GM21423 (cell line): ENCODE measurements around the gene MPND.
A peak's percentile ranks its signal among the peaks of the same experiment; 100 is the strongest.

ENCODE experiments used
- ATAC-seq: cut with Tn5 transposase; IDR thresholded peaks from one replicate; pipeline ENCODE4 v1.9.1; 2021; ENCODE audit warnings: mild to moderate bottlenecking, moderate library complexity; ENCODE audit not compliant: unreplicated experiment

The MPND gene, protein sequence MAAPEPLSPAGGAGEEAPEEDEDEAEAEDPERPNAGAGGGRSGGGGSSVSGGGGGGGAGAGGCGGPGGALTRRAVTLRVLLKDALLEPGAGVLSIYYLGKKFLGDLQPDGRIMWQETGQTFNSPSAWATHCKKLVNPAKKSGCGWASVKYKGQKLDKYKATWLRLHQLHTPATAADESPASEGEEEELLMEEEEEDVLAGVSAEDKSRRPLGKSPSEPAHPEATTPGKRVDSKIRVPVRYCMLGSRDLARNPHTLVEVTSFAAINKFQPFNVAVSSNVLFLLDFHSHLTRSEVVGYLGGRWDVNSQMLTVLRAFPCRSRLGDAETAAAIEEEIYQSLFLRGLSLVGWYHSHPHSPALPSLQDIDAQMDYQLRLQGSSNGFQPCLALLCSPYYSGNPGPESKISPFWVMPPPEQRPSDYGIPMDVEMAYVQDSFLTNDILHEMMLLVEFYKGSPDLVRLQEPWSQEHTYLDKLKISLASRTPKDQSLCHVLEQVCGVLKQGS

DNA sequence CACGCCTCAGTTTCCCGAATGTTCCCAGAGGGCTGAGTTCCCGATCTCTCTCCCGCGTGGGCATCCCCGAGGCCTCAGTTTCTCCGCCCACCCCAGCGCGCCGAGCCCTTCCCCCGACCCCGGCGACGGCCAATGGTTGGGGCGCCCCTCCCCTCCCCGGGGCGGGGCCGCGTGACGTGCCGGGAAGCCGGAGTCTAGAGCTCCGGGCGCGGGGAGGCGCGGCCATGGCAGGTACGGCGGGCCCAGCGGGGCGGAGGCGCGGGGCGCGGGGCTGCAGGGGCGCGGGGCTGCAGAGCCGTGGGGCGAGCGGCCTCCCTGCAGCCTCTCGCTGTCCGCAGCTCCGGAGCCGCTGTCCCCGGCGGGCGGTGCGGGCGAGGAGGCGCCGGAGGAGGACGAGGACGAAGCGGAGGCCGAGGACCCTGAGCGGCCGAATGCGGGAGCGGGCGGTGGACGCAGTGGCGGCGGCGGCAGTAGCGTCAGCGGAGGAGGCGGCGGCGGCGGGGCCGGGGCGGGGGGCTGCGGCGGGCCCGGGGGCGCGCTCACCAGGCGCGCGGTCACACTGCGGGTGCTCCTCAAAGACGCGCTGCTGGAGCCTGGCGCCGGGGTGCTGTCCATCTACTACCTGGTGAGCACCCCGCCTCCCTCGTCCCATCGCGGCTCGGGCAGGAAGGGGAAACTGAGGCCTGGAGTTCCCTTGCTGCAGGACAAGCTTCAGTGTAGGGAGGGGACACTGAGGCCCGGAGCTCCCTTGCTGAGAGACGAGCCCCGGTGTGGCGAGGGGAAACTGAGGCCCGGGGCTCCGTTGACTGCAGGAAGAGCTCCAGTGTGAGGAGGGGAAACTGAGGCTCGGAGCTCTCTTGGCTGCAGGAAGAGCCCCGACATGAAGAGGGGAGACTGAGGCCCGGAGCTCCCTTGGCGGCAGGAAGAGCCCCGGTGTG, at the start of gene MPND:
TSS of gene MPND (plus strand) at position 193 of the 938 bp plus-strand sequence. CDS start at position 225, 32 bp downstream.
- peak; percentile 52 for ATAC-seq

DNA sequence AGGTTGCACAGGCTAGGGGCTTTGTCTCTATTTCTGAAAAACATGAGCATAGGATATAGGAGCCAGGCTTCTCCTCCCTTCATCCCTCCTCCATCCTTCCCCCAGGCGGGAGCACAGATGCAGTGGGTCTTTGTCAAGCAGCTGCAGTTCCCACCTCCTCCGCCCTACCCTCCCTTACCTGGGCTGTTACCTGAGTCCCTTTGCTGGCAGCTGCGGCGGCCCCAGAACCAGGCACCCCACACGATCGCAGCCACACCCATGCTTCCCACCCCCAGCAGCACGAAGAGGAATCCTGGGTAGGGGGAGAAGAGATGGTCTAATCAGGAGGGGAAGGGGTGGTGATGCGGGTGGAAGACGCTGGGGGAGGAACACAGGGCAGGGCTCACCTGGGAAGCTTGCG, 49.0 kb upstream of the MPND start:
- no peak for ATAC-seq

DNA sequence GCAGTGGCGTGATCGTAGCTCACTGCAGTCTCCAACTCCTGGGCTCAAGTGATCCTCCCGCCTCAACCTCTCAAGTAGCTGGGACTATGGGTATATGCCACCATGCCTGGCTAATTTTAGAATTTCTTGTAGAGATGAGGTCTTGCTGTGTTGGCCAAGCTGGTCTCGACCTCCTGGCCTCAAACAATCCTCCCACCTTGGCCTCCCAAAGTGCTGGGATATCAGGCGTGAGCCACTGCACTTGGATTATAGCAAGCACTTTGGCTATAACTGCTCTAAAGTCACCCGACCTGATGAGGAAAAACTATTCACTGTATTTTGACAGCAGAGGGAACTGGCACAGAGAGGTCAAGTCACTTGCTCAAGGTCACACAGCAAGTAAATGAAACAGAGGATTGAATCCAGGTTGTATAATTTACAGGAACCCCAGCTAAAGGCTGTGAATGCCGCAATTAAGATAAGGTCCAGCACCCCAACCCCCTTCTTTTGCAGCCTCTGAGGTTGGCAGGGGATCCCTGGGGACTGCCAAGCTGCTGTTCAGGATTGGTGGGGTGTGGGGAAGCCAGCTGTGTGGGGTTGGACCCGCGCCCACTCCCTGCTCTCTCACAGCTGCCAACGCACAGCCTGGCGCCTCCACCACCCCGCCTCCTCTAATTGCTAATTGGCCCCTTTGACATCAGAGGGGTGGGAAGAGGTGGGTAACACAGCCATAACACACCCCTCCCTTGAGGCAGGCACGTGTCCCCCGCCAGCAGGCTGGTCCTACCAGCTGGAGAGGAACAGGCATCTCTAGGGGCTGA, 47.2 kb upstream of the MPND start:
- no peak for ATAC-seq

DNA sequence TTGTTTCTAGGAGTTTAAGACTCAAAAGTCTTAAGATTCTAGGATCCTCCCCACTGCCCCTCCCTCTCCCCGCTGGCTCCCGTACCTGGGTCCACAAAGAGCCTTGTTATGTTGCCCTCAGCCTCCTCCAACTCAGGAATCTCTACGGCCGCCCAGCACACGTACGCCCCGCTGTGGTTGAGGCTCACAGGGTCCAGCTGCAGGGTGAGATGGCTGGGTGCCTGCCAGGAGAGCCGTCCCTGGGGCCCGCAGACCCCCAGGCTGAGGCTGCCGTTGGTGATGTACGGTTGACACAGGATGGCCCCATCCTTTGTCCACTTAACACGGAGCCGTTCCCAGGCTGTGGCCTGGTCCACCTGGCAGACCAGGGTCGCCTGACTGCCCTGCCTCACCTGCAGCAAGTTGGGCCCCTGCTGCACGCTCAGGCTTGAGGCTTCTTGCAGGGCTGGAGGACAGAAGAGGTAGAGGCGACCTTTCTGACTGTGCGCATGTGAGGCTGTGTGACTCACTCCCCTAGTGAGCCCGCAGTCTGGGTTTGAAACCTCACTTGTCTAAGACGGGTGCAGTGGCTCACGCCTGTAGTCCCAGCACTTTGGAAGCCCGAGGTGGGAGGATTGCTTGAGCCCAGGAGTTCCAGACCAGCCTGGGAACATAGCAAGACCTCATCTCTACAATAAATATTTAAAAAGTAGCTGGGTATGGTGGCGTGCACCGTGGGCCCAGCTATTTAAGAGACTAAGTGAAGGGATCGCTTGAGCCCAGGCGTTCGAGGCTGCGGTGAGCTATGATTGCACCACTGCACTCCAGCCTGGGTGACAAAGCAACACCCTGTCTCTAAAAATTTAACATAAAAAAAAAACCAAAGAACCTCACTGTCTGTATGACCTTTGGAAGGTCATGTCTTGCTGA, 45.2 kb upstream of the MPND start:
- ATAC-seq: no peak

DNA sequence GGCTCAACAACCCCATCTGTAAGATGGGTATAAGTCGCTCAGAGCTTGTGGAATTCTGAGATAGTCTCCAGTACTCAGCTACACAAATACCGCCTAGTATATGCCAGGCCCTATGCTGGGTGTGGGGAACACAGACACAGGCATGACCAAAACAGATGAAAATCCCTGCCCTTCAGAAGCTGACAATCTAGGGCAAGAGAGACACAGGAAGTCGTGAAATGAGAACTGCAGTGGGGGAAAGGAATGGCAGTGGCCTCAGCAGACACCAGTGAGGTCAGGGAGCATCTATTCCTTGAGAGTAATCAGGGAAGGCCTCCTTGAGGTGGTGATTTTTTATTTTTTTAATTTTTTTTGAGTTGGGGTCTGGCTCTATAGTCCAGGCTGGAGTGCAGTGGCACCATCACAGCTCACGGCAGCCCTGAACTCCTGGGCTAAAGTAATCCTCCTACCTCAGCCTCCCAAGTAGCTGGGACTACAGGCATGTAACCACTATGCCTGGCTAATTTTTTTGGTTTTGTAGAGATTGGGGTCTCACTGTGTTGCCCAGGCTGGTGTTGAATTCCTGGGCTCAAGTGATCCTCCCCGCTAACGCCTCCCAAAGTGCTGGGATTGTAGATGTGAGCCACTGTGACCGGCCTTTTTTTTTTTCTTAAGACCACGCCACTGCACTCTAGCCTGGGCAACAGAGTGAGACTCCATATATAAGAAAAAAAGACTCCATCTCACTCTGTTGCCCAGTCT, 44.4 kb upstream of the MPND start:
- no peak for ATAC-seq

DNA sequence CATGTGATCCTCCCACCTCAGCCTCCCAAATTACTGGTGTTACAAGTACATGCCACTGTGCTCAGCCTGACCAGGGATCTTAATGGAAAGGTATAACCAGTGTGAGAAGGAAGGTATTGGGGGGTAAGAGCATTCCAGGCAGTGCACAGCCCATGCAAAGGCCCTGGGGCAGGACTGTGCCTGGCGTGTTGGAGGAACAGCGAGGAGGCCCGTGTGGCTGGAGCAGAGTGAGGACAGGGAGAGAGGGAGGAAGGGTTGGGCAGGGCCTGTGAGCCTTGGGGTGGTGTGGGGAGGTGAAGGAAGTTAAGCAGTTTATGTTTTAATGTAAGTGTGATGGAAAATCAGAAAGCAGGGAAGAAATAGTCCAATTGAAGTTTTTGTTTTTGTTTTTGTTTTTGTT, 42.8 kb upstream of the MPND start:
- ATAC-seq: no peak

DNA sequence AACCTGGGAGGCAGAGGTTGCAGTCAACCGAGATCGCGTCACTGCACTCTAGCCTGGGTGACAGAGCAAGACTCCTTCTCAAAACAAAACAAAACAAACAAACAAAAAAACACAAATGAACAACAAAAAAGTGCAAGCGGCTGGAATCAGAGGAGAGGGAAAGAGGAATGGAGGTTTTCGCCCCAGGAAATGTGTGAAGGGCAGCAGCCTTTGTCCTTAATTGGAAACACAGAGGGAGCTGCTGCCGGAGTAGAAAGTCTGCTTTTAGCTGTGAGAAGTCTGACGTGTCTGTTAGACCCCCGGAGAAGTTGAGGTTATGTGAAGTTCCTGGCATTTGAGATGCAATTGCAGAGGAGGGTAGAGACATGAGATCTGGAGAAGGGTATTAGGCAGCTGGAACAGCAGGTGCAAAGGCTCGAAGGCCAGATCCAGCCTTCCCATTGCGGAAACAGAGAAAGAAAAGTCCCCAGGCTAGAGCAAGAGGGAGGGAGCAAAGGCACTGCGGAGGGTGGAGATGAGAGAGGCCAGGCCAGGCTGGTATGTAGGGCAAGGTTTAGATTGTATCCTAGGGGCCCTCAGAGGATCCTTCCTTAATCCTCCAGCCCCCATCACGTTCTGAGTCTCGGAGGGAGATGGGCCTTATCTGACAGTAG, 41.6 kb upstream of the MPND start:
- ATAC-seq: no peak

DNA sequence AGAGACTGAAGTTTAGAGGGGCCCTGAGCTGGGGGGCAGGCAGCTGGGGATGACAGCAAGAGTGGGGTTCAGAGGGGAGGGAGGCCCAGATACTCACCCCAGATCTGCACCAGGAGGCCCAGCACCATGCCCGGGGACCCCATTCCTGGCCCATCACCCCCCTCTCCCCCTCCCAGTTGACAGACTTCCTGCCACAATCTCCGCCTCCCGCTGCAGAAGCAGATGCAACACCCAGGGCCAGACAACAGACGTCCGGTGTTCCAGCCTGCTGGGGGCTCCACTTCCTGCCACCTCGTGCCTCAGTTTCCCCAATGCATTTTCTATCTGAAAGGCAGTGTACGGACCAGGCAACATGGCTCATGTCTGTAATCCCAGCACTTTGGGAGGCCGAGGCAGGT, 41.1 kb upstream of the MPND start, which contains the start of gene TMIGD2:
TSS of gene TMIGD2 (minus strand) at position 147 of the 398 bp plus-strand sequence. CDS start at position 143, 4 bp downstream.
- no peak for ATAC-seq

DNA sequence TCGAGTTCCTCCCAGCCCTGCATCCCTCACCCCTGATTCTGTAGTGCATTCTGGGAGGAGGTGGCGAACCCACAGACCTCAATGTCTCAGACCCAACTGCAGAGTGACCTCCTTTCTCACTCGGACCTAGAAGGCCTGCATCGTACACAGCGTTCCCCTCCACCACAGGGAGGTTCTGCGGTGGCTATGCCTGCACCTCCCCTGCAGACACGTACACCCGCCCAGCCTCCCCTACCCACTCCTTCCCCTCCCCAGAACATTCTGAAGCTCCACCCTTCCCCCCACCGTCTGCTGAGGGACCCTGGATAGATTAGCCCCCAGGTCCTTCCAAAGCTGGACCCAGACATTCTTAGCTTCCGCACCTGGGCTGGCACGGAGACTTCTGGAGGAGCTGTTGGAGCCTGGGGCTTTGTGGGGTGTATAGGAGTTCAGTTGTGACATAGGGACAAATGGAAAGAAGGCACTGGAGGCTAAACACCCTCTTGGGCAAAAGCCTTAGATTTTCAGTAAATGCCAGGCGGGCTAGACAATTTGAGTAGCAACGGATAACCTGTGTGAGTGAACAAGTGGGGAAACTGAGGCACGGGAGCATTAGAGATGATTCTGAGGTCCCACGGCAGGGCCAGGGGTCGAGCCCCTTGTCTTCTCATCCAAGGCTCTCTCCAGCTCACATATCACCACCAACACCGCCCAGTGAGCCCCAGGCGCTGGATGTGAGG, 39.4 kb upstream of the MPND start:
- no peak for ATAC-seq

DNA sequence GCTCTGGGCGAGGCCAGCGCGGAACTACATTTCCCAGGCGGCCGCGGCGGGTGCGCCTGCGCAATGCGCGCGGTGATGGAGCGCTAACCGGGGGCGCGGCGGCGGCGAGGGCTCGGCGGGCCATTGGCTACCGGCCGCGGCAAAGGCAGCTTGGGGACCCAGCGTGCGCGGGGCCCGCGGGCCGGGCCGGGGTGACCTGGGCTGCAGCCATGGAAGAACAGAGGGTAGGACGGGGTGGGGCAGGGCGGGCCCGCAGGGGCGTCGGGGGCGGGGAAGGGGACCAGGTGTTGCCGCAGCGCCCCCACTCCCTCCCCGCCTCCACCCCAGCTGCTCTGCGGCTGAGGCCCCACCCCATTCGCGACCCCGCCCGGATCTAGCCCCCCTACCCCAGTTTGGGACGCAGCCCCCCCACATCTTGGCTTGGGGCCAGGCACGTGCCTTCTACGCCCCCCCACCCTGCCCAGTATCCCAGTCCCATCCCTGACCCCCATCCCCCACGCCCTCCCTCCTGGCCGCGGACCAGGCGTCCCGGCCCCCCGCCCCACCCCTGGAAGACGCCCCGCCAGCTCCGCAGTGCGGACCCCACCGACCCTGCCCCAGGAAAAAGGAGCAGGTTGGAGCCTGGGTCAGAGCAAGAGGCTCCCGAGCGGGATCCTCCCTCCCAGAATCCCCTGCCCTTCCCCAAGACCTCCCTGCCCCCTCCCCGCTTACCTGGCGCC, 38.7 kb upstream of the MPND start, which contains the start of gene FSD1:
TSS of gene FSD1 (plus strand) at position 61 of the 719 bp plus-strand sequence. CDS start at position 210, 149 bp downstream.
- ATAC-seq: no peak

DNA sequence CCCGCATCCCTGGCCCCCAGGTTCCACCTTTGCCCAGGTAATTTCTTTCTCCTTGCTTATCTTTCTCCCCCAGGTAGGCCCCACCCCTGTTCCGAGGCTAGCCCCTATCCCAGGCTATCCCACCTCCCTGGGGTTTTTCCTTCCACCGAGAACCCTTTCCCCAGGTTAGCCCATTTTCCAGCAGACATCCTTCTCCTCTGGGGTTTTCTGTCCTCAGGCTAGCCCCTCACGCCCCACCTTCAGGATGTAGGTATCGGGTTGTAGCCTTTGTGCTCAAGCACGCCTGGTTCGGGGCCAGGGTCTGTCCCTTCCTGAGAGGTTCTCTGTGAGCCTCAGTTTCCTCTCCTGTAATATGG, 38.1 kb upstream of the MPND start:
- ATAC-seq: no peak

DNA sequence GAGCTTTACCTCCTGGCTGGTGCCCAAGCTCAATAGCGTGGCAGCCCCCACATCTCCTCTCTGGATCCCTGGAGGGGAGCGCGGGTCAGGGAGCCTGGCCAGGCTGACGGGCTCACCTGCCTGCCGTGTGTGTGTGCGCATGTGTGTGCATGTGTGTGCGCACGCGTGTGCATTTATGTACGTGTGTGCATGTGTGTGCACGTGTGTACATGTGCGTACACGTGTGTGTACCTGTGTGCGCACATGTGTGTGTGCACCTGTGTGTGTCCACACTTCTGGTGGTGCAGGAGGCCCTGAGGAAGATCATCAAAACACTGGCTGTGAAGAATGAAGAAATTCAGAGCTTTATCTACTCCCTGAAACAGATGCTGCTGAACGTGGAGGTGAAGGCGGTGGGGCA, 37.7 kb upstream of the MPND start:
- ATAC-seq: no peak

DNA sequence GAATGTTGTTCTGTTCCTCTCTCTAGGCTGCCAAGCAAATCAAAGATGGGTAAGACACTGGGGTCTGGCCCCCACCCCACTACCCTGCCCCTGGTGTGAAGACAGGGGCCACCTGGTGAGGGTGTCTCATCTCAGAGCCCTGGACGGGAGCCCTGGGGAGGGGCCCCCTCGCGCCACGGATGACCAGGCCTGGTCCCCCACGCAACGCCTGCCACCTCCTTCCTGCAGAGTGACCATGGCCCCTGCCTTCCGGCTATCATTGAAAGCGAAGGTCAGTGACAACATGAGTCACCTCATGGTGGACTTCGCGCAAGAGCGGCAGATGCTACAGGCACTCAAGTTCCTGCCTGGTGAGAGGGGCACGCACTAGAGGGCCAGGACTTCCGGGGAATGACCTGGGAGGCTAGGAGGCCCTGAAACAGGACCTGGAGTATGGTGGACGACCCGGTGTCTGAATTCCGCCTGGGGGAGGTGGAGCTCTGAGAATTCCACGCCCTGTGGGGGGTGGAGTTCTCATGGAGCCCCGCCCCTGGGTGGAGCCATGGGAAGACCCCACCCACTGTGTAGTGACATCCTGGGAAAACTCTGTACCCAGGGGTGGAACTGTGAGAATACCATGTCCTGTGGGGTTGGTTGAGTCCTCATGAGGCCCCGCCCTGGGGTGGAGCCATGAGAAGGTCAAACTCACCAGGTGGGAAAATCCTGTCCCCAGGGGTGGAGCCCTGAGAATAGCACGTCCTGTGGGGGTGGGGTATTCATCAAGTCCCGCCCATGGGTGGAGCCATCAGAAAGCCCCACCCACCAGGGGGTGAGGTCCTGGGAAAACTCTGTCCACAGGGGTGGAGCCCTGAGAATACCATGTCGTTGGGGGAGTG, 32.9 kb upstream of the MPND start:
- no peak for ATAC-seq

DNA sequence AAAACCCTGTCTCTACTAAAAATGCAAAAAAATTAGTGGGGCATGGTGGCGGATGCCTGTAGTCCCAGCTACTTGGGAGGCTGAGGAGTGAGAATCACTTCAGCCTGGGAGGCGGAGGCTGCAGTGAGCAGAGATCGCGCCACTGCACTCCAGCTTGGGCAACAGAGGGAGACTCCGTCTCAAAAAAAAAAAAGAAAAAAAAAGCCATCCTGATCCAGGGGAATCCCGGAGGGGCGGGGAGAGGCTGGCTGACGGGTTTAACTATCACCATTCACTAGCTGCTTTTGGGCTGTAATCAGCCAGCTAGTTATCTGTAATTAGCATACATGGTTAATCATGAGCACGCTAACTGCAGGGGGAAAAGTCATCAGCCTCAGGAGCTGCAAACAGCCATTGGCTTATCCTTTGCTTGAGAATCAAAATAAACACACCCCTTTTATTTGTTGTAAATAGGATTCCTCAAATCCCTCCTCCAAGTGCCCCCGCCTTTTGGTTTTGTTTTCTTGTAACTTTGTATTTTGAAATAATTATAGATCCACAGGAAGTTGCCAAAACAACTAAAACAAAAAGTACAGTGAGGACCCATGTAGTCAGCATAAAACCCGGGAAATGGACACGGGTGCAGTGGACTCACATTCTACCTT, 29.4 kb upstream of the MPND start:
- ATAC-seq: no peak

DNA sequence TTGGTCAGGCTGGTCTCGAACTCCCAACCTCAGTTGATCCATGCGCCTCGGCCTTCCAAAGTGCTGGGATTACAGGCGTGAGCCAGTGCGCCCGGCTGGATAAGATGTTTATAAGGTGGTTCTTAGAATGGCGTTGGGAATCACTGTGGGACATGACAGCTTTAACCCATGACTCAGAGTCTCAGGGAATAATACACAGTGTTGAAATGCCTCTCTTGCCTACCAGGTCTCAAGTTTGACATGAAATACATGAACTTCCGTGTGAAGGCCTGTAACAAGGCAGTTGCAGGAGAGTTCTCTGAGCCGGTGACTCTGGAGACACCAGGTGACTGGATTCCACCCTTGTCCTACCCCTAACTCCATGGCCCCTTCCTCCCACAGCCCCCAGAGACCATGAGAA, 26.4 kb upstream of the MPND start:
- no peak for ATAC-seq

DNA sequence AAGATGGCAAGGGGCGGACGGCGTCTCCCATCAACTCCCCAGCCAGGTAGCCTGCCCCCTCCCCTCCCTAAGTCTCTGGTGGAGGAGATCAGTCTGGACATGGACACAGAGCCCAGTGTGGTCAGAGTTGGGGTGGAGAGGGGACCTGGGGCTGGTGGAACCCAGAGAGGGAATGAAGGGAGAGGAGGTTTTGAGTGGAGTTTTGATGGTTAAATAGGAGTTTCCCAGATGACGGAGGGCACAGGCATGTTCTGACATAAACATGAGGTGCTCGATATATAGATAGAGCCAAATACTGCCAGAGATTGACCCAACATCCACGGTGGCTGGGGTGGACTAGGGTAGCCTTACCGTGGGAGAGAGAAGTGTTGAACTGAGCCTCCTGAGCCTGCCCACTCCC, 24.9 kb upstream of the MPND start:
- no peak for ATAC-seq
